ENCODE measurements around the gene LRRC4C. TPM values are rescaled to one million over a fixed set of nuclear protein-coding genes. Genes with fewer than 3 reads are reported as not detected.

The LRRC4C gene
- total and polyA plus RNA-seq, 12 donors = 0.15 to 0.93 (median 0.40) TPM

- H3K4me1 ChIP-seq = no peaks in the 10 kb centered on the region
- ATAC-seq = no peak
- H3K4me3 ChIP-seq = no peak overlapping the region
- H3K27ac ChIP-seq = no peak overlapping the region
- no peaks in the 10 kb centered on the region for H3K27me3 ChIP-seq
- TF ChIP-seq CTCF (IDR thresholded peaks at IDR 0.05) = no peak
- no peak for DNase-seq
- no peaks in the 10 kb centered on the region for H3K9me3 ChIP-seq
- WGBS, 2 donors = 71 to 84% methylated on average over 1 of the region's 1 CpG
- no peaks in the 10 kb centered on the region for H3K36me3 ChIP-seq
- intact Hi-C loops (cut with DNase I) = no loop called here
These were observed 889.4 kb downstream of the LRRC4C start for GRCh38 chr11:40569947-40570531.

- no peak for TF ChIP-seq CTCF (IDR thresholded peaks at IDR 0.05)
- H3K4me1 ChIP-seq = no peaks in the 10 kb centered on the region
- DNase-seq (no peak), ATAC-seq (no peak)
- intact Hi-C loops (cut with DNase I) = no loop called here
- WGBS, 2 donors = 66 to 72% methylated on average over 1 of the region's 1 CpG
- H3K36me3 ChIP-seq = no peaks in the 10 kb centered on the region
- H3K4me3 ChIP-seq = no peak overlapping the region
- peaks cover 0 to 5% (median 0%) of the 10 kb centered on the region in 11 donors for H3K9me3 ChIP-seq
- no peaks in the 10 kb centered on the region for H3K27me3 ChIP-seq
- no peak overlapping the region for H3K27ac ChIP-seq
These were observed 892.1 kb downstream of the LRRC4C start for GRCh38 chr11:40567392-40567791.

- ATAC-seq = no peak
- Histone ChIP-seq H3K36me3 (no peaks in the 10 kb centered on the region), H3K9me3 (peaks cover 0 to 7% (median 0%) of the 10 kb centered on the region in 11 donors), H3K27me3 (no peaks in the 10 kb centered on the region), H3K4me3 (no peak overlapping the region), H3K27ac (no peak overlapping the region), H3K4me1 (no peaks in the 10 kb centered on the region)
- no peak for TF ChIP-seq CTCF (IDR thresholded peaks at IDR 0.05)
- intact Hi-C loops (cut with DNase I) = no loop called here
- WGBS, 2 donors = 57% methylated on average over 3 of the region's 3 CpGs
- DNase-seq = no peak
These were observed 915.3 kb downstream of the LRRC4C start for GRCh38 chr11:40544162-40544561.

- DNase-seq (no peak), ATAC-seq (no peak)
- Histone ChIP-seq H3K27ac (no peak overlapping the region), H3K27me3 (no peaks in the 10 kb centered on the region), H3K36me3 (no peaks in the 10 kb centered on the region), H3K4me1 (no peaks in the 10 kb centered on the region), H3K4me3 (no peak overlapping the region), H3K9me3 (peaks cover 0 to 7% (median 0%) of the 10 kb centered on the region in 11 donors)
- intact Hi-C loops (cut with DNase I) = no loop called here
- 53 to 81% methylated on average over 1 of the region's 1 CpG for WGBS, 2 donors
- no peak for TF ChIP-seq CTCF (IDR thresholded peaks at IDR 0.05)
These were observed 916.6 kb downstream of the LRRC4C start for GRCh38 chr11:40542821-40543220.
